Ovary (tissue), 10 donors: ENCODE results near the gene PRR18. TPM values are rescaled to one million over a fixed set of nuclear protein-coding genes. Genes with fewer than 3 reads are reported as not detected.

Experiments used
- DNase-seq, 5 donors: peaks; one replicate each; pipeline ENCODE4 v3.0.0-alpha.2; 2019 to 2020
- H3K27ac ChIP-seq, 2 donors: fragments of 200-600 bp; one replicate each; pipeline versions ENCODE4 v1.5.1 to v1.8.0; 2019 to 2022
- H3K27me3 ChIP-seq: fragments of 200-600 bp; one replicate; pipeline ENCODE4 v1.8.0; 2022
- H3K36me3 ChIP-seq: fragments of 200-600 bp; sonication (generic); one replicate; pipeline ENCODE4 v1.5.1; 2019
- H3K4me1 ChIP-seq: one replicate; pipeline ENCODE4 v1.8.1; 2013; ENCODE audit warnings: mild to moderate bottlenecking, moderate library complexity; ENCODE audit not compliant: insufficient read depth
- H3K4me3 ChIP-seq: fragments of 200-600 bp; sonication (generic); one replicate; pipeline ENCODE4 v1.5.1; 2017
- H3K9me3 ChIP-seq, 2 donors: fragments of 200-600 bp in 1 of 2; sonication (generic) in 1 of 2; one replicate each; pipeline versions ENCODE4 v1.5.1 to v1.8.1; 2013 to 2019; ENCODE audit warnings: mild to moderate bottlenecking in 1 of 2, moderate library complexity in 1 of 2
- EP300 ChIP-seq: sonication (generic); formaldehyde crosslinking; IDR thresholded peaks from one replicate; pipeline ENCODE4 v1.6.1; 2017; ENCODE audit warnings: antibody characterized with exemption
- POLR2A ChIP-seq: fragments of 450-650 bp; IDR thresholded peaks from one replicate; pipeline ENCODE4 v1.6.1; 2017; ENCODE audit warnings: antibody characterized with exemption, mild to moderate bottlenecking, moderate library complexity
- WGBS, 3 donors: extraction: QIAGEN DNeasy Blood & Tissue Kit in 1 of 3; methylation state at CpG; one replicate each; pipeline versions ENCODE4 v1.1.5 to v1.1.7; 2013 to 2017; 5-methylcytosine and 5-hydroxymethylcytosine counted together
- intact Hi-C, 4 donors: fragments of 100-400 bp; cut with DNase I; formaldehyde crosslinking; loops; one replicate each; pipeline versions ENCODE4 v1.11.0 to v1.15.1; 2022 to 2023
- long read RNA-seq, 3 donors: library from polyadenylated mRNA in 2 of 3; unstranded in 2 of 3; transcript quantifications; one replicate each; pipeline ENCODE4 v2.0.0 and lab custom pipeline, GENCODE V29; 2021 to 2026
- polyA plus RNA-seq, 2 donors: library from polyadenylated mRNA; stranded (reverse); fragments of 200-250 nt in 1 of 2; fragments of 350-450 nt in 1 of 2; fragmentation: Illumina TruSeq in 1 of 2; extraction: RNeasy Lipid Tissue Mini Kit (QIAGEN cat#74804) in 1 of 2; gene quantifications; one replicate each; pipeline ENCODE4 v1.2.3, GENCODE V29; 2013 to 2014
- total RNA-seq, 7 donors: library from RNA; depleted of rRNA in 2 of 7; stranded (reverse); fragments of >200 nt in 2 of 7; fragmentation: NEBNext Ultra II Directional in 3 of 7; extraction: Animal tissue kit (Norgen Biotek cat#: 25700) in 3 of 7; gene quantifications; one replicate each; pipeline versions ENCODE4 v1.1.0 to v1.2.4, GENCODE V29; 2016 to 2023
- TF ChIP-seq, protein P1 (sequence below), 3 donors: fragments of 450-650 bp in 2 of 3; fragments of 200-600 bp in 1 of 3; IDR thresholded peaks; one replicate each; pipeline versions ENCODE4 v1.5.1 to v1.8.0; 2016 to 2022; ENCODE audit warnings: antibody characterized with exemption in 3 of 3, mild to moderate bottlenecking in 1 of 3
- donor health status: DM: no; HTN: no; CAD: no; lungs with moderate emphysema.
- donor health status: DM: no; HTN: no; CAD: no.
- donor health status: Bipolar disorder and iron deficiency.
- donor health status: DM: yes; HTN: yes; CAD: no.
- donor health status: DM: no; HTN: no; CAD: no.
- donor health status: DM: yes; HTN: yes; CAD: no.

The PRR18 gene
- total RNA-seq = 1 to 10 TPM in 1 of 7 donors, under 1 TPM in 2, not detected in 4; 0.17 to 5.1 (median 0.33) TPM
- under 1 TPM in 1 of 2 donors, not detected in 1; 0.05 TPM for polyA plus RNA-seq
- long read RNA-seq, donor 1 = 0 reads
- long read RNA-seq, donor 2, partial matches to known transcripts = 0 of 1 reads
- long read RNA-seq, donor 2, other reads (novel, unspliced or antisense) = 0 of 1 reads
- long read RNA-seq, donor 3 = 0 reads

DNA sequence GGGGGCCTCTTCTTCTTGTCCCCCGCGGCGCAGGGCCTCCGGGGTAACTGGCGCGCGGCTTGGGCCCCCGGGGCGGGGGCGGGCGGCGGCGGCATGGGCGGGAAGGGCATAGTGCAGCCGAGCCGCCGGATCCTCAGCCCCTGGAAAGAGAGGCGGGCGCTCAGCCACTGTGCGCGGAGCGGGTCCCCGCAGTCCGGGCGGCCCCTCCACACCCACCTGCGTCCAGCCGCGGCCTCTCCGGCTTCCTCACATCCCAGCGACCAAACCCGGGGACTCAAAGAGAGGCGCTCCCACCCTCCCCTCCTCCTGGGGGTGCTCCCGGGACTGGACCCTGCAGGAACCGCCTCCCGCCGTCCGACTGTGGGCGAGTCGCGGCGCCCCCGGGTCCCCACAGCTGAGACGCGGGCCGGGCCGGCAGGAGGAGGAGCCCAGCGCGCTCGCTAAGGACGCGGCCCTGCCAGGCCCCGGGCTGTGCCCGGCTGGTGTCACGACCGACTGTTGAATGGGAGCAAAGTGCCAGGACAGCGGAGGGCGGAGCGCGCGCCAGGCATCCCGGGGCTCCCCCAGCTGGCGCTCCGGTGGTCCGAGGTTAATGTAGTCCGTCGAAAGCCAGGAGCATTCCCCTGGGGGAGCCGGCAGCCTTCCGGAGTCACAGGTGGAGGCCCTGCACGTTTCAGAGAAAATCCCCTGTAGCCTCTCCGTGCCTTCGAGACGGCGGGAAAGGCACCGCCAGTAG lies at the start of gene PRR18:
Gene PRR18, minus strand, starts transcription at position 360 of the 736 bp plus-strand sequence. Its CDS starts 250 bp downstream, at position 110.
- H3K27me3 ChIP-seq = peaks cover 4% of the 10 kb centered on the region
- WGBS, 3 donors = 0 to 1% (median 1%) methylated on average over 22 to 74 of the region's 74 CpGs
- no peak for DNase-seq
- H3K4me3 ChIP-seq = peak within 1 kb of the TSS; percentile 21
- H3K36me3 ChIP-seq = no peaks in the 10 kb centered on the region
- no peak within 1 kb of the TSS for H3K27ac ChIP-seq
- no peak for TF ChIP-seq POLR2A
- intact Hi-C loops = no loop called here
- H3K4me1 ChIP-seq = peaks cover 3% of the 10 kb centered on the region
- H3K9me3 ChIP-seq = no peaks in the 10 kb centered on the region

GRCh38 chr6:166355552-166355951 lies 47.4 kb upstream of the PRR18 start:
- intact Hi-C loops = no loop called here
- 60 to 78% (median 77%) methylated on average over 5 of the region's 5 CpGs for WGBS, 3 donors
- no peaks in the 10 kb centered on the region for H3K4me1 ChIP-seq
- no peak overlapping the region for H3K4me3 ChIP-seq
- H3K27me3 ChIP-seq = no peaks in the 10 kb centered on the region
- DNase-seq = no peak
- no peaks in the 10 kb centered on the region for H3K36me3 ChIP-seq
- H3K9me3 ChIP-seq = no peaks in the 10 kb centered on the region
- no peak overlapping the region for H3K27ac ChIP-seq
- TF ChIP-seq, protein P1, sequence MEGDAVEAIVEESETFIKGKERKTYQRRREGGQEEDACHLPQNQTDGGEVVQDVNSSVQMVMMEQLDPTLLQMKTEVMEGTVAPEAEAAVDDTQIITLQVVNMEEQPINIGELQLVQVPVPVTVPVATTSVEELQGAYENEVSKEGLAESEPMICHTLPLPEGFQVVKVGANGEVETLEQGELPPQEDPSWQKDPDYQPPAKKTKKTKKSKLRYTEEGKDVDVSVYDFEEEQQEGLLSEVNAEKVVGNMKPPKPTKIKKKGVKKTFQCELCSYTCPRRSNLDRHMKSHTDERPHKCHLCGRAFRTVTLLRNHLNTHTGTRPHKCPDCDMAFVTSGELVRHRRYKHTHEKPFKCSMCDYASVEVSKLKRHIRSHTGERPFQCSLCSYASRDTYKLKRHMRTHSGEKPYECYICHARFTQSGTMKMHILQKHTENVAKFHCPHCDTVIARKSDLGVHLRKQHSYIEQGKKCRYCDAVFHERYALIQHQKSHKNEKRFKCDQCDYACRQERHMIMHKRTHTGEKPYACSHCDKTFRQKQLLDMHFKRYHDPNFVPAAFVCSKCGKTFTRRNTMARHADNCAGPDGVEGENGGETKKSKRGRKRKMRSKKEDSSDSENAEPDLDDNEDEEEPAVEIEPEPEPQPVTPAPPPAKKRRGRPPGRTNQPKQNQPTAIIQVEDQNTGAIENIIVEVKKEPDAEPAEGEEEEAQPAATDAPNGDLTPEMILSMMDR (IDR thresholded peaks at IDR 0.05) = no peak
- TF ChIP-seq POLR2A = no peak
- TF ChIP-seq EP300 = no peak

DNA sequence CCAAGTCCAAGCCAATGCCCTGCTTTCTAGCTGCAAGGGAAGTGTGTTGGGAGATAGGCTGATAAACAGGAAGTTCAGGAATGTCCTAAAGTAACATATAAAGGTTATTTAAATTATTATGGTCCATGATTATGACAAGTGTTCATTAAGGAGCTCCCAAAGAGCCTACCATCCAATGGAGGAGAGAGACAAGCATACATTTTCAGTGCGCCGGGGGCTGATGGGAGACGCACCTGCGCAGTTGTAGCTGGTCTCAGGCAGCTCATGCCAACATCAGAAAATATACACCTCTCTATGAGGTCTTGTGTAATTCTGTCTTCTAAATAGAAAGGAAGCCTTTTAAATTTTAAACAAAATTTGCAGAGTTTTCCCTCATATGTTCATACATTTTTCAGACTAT lies 46.8 kb upstream of the PRR18 start:
- intact Hi-C loops = no loop called here
- Histone ChIP-seq H3K36me3 (no peaks in the 10 kb centered on the region), H3K27me3 (no peaks in the 10 kb centered on the region), H3K4me1 (no peaks in the 10 kb centered on the region), H3K4me3 (no peak overlapping the region), H3K9me3 (no peaks in the 10 kb centered on the region), H3K27ac (no peak overlapping the region)
- no peak for TF ChIP-seq POLR2A
- TF ChIP-seq, protein P1 (IDR thresholded peaks at IDR 0.05) = no peak
- no peak for TF ChIP-seq EP300
- WGBS, 3 donors = 94 to 96% (median 95%) methylated on average over 4 of the region's 4 CpGs
- DNase-seq = no peak

- Histone ChIP-seq H3K36me3 (no peaks in the 10 kb centered on the region), H3K4me1 (no peaks in the 10 kb centered on the region), H3K27me3 (no peaks in the 10 kb centered on the region), H3K9me3 (no peaks in the 10 kb centered on the region), H3K27ac (no peak overlapping the region), H3K4me3 (no peak overlapping the region)
- DNase-seq = no peak
- WGBS, 3 donors = 71 to 83% (median 71%) methylated on average over 4 of the region's 4 CpGs
- TF ChIP-seq EP300 = no peak
- TF ChIP-seq POLR2A = no peak
- TF ChIP-seq, protein P1 (IDR thresholded peaks at IDR 0.05) = no peak
- intact Hi-C loops = no loop called here
Observed at GRCh38 chr6:166354143-166354542, 46.0 kb upstream of the PRR18 start.

DNA sequence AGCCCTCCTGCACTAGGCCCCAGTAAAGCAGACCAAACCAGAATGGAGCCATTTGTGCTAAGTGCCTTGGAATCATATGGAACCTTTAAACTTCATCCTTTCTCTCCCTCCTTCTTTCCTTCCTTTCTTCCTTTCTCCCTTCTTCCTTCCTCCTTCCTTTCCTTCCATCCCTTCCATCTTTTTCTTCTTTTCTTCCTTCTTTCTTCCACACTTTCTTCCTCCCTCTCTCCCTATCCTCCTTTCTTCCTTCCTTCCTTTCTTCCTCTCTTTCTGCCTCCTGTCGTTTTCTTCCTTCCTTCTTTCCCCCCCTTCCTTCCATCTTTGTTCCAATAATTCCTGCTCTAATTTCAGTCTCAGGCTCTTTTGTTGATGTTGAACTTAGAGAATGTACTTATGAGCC lies 45.3 kb upstream of the PRR18 start:
- 71 to 86% (median 78%) methylated on average over 1 of the region's 1 CpG for WGBS, 3 donors
- no peaks in the 10 kb centered on the region for H3K27me3 ChIP-seq
- H3K27ac ChIP-seq = no peak overlapping the region
- TF ChIP-seq EP300 (no peak), POLR2A (no peak)
- TF ChIP-seq, protein P1 (IDR thresholded peaks at IDR 0.05) = no peak
- H3K4me3 ChIP-seq = no peak overlapping the region
- intact Hi-C loops = no loop called here
- no peaks in the 10 kb centered on the region for H3K4me1 ChIP-seq
- H3K9me3 ChIP-seq = no peaks in the 10 kb centered on the region
- DNase-seq = no peak
- H3K36me3 ChIP-seq = no peaks in the 10 kb centered on the region
